AG10803 (cell line): ENCODE data around the gene GATD1.

Experiments used
- DNase-seq: peaks from one replicate; pipeline ENCODE4 v3.0.0; 2010; ENCODE audit warnings: low read depth
- H3K4me3 ChIP-seq: 2 replicates; pipeline ENCODE4 v1.5.1; 2011; ENCODE audit warnings: mild to moderate bottlenecking, low read length, control low read depth
- TF ChIP-seq, protein P1 (sequence below): conservative IDR thresholded peaks from 2 replicates; pipeline ENCODE4 v1.5.1; 2011; ENCODE audit warnings: mild to moderate bottlenecking, low read length, control low read depth, inconsistent platforms

The GATD1 gene

DNA sequence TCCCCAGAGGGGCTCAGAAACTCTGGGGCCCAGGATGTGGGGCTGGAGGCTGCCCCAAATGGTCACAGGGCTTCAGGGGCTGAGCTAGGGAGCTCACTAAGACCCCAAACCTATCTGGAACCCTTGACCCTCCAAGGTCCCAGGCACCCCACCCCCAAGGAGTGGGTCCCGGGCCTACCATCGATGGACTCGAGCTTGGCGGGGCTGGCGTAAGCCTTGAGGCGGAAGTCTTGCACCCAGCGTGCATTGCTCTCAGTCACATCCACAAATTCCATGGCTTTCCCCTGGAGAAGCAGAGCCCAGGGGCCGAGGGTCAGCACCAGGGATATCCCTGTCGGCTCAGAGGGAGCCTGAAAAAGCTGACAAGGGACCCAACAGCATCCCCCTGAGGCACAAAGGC lies 3.5 kb downstream of the GATD1 start:
- no peak for DNase-seq
- no peak overlapping the region for H3K4me3 ChIP-seq
- TF ChIP-seq, protein P1, sequence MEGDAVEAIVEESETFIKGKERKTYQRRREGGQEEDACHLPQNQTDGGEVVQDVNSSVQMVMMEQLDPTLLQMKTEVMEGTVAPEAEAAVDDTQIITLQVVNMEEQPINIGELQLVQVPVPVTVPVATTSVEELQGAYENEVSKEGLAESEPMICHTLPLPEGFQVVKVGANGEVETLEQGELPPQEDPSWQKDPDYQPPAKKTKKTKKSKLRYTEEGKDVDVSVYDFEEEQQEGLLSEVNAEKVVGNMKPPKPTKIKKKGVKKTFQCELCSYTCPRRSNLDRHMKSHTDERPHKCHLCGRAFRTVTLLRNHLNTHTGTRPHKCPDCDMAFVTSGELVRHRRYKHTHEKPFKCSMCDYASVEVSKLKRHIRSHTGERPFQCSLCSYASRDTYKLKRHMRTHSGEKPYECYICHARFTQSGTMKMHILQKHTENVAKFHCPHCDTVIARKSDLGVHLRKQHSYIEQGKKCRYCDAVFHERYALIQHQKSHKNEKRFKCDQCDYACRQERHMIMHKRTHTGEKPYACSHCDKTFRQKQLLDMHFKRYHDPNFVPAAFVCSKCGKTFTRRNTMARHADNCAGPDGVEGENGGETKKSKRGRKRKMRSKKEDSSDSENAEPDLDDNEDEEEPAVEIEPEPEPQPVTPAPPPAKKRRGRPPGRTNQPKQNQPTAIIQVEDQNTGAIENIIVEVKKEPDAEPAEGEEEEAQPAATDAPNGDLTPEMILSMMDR: no peak

DNA sequence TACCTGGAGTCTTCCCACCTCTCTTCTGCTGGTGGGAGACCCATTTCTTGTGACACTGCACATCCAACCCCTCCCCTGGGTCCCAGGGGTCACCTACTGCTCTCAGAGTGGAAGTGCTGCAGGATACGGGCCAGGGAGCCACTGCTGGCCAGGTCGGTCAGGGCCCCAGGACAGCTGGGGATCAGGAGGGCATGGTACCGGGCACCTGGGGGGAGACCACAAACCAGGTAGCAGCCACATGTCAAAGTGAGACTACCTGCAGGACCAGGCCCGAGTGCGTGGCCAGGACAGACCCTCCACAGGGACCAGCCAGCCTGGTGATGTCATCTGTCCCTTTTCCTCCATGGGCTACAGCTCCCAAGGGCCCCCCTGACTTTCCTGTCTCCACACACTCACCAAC lies 3.9 kb downstream of the GATD1 start:
- DNase-seq: no peak
- TF ChIP-seq, protein P1: no peak
- H3K4me3 ChIP-seq: no peak overlapping the region

DNA sequence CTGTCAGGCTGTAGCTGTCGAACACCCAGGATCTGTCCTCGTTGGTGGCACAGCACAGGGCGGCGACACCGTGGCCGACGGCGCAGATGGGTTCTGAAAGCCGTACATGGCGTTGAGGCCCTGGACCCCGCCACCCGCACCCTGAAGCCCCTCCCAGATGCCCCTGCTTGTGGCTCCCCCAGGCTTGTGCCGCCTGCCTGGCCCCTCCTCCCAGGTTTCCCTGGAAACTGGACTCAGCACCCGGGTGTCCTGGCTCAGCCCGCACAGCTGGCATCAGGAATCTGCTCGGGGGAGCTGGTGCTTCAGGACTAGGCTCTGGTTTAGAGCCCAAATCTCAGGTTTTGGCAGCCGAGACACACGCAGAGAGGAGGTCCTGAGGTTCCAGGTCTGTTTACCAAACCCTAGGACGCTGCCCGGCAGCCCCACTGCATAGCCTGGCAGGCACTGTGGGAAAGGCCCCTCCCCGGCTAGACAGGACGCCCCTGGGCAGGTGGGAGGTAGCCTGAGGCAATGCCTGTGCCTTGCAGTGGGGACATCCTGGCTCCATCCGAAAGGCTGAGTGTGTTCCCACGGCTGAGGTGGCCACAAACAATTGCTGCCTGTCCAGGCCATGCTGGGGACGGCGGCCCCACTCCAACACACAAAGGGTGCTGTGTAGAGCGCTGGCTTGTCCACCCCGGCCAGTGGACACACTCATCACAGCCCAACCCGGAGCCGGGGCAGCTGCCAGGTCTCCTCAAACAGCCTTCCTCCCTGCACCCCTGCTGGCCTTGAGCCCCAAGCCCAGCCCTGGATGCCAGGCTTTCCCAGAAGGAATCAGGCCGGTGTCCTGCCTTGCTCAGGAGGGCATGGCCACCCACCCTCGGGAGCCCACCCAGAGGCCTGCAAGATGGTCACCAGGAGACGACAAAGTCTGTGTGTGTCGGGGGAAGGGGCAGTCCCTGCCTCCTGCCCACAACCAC lies 4.6 kb downstream of the GATD1 start:
- TF ChIP-seq, protein P1: no peak
- H3K4me3 ChIP-seq: no peak overlapping the region
- no peak for DNase-seq

DNA sequence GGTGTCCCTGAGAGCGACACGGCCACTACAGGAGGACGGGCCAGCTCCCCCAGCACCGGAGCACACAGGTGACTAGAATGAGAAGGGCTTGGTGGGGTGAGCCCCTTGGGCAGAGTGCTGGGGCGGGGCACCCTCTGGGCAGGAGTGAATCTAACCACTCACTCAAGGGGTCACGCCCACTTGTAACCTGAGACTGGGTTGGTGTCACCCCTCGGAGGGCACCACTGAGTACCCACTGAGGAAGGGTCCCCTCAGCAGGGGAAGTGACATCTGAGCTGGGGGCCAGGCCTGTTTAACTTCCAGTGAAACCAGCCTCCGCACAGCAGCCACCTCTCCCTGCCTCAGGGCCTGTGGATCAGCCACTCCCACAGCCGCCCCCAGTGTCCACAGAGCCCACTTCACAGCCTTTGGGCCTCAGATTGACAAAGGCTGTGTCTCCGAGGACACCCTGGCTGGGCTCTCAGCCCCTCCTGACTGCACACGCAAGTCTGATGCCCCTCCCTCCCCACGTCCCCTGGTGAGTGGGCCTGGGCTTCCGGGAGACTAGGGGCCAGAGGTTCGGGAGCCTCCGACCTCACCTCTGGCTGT lies 5.6 kb downstream of the GATD1 start:
- TF ChIP-seq, protein P1: no peak
- DNase-seq: no peak
- H3K4me3 ChIP-seq: no peak overlapping the region

DNA sequence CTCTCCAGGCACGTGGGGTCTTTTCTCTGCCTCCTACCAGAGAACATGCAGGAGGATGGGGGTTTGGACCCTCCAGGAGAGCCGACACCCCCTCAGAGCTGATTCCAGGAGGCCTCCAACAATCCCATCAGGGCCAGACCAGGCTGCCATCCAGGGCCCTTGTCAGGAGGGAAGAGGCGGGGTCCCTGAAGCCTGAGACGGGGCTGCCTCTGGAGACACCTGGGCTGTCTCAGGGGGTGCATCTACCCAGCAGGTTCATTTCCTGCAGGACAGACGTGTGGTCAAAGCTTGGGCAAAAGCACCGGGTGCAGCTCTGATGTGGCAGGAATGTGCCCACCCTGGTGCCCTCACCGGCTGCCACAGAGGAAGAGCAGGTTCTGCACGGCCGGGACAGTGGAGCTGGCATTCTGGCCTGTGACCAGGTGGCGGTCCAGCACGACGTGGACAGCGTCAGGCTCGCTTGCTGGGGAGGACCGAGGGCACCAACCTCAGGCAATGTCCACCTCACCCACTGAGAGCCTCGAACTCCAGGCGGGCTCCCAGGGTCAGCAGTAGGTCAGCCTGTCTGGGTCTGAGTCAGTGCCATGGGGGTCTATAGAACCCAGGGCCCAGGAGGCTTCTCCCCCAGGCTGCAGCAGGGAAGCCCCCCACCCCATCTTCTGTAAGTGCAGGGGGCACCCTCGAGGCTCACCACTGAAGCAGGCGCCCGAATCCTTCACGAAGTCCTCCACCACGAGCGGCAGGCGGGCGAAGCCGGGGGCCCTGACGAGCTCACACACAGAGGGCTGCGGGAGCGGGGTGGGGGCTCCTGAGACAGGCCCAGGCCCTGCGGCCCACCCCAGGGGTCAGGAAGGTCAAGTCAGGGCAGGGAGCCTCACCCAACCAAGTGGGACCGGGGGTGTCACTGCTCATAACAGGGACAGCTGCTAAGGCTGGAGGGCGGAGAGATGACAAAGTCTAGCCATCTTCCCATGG lies 6.4 kb downstream of the GATD1 start:
- H3K4me3 ChIP-seq: no peak overlapping the region
- TF ChIP-seq, protein P1: no peak
- DNase-seq: no peak

DNA sequence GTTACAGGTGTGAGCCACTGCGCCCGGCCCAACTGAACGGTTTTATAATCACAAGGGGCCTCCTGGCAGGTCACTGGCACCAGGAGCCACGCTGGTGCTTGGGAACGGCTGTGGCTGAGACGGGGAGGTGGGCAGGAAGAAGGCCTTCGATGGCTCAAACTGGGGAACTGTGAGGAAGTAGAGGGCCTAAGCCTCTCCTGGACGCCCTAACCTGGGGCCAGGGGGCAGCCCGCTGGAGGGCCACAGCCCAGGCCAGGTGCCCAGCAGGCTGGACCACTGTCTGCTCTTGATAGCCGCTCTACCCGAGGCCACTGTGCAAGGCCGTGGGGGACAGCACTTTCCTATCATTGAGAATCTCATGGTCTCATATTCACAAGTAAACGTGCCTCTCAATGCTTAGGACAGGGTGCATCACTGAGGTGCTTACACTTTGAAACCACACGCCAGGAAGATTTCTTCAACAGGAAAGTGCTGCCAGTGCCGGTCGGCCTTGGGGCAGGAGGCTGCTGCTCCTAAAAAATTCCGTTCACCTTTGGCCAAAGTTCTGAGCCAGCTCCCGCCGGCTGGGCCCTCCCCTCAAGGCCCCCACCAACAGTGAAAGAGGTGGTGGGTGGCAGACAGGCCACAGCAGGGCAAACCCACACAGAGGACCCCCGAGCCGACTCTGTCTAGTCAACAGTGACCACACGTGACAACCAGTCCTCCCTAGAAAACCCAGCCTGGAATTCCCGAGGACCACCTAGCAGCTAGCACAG lies 7.2 kb downstream of the GATD1 start:
- no peak overlapping the region for H3K4me3 ChIP-seq
- DNase-seq: no peak
- TF ChIP-seq, protein P1: no peak
